Skeletal muscle cell (primary cell): ENCODE data around the gene CSNK1G2.
A peak's percentile ranks its signal among the peaks of the same experiment; 100 is the strongest.

Experiments
- DNase-seq: peaks from one replicate; pipeline ENCODE4 v3.0.0-alpha.2; 2010; ENCODE audit warnings: low read depth
- H3K4me3 ChIP-seq: 2 replicates; pipeline ENCODE4 v1.5.1; 2011; ENCODE audit warnings: low read depth, mild to moderate bottlenecking, control low read depth, low read length, moderate library complexity

Gene CSNK1G2

GRCh38 chr19:1942078-1942933, 1.3 kb downstream of the CSNK1G2 start:
- peak overlapping the region; percentile 79 for H3K4me3 ChIP-seq
- DNase-seq = no peak

- no peak for DNase-seq
- H3K4me3 ChIP-seq = peak overlapping the region; percentile 79
Observed at GRCh38 chr19:1942934-1943555, 2.1 kb downstream of the CSNK1G2 start.

- no peak overlapping the region for H3K4me3 ChIP-seq
- no peak for DNase-seq
Observed at GRCh38 chr19:1943661-1944087, 2.7 kb downstream of the CSNK1G2 start.

- H3K4me3 ChIP-seq = no peak overlapping the region
- no peak for DNase-seq
Observed at GRCh38 chr19:1944088-1944915, 3.3 kb downstream of the CSNK1G2 start.

- H3K4me3 ChIP-seq = no peak overlapping the region
- no peak for DNase-seq
Observed at GRCh38 chr19:1944916-1945561, 4.1 kb downstream of the CSNK1G2 start.

GRCh38 chr19:1945899-1946298, 4.9 kb downstream of the CSNK1G2 start:
- no peak for DNase-seq
- H3K4me3 ChIP-seq = no peak overlapping the region

GRCh38 chr19:1947651-1948209, 6.8 kb downstream of the CSNK1G2 start:
- no peak for DNase-seq
- no peak overlapping the region for H3K4me3 ChIP-seq

- DNase-seq = no peak
- no peak overlapping the region for H3K4me3 ChIP-seq
Observed at GRCh38 chr19:1949304-1950101, 8.5 kb downstream of the CSNK1G2 start.

- DNase-seq = no peak
Observed at GRCh38 chr19:1950640-1951039, 9.7 kb downstream of the CSNK1G2 start.

GRCh38 chr19:1952635-1953034, 11.7 kb downstream of the CSNK1G2 start:
- no peak overlapping the region for H3K4me3 ChIP-seq
- DNase-seq = no peak

More at GRCh38 chr19:1950640-1951039, 9.7 kb downstream of the CSNK1G2 start:
- no peak overlapping the region for H3K4me3 ChIP-seq

GRCh38 chr19:1953037-1953436, 12.1 kb downstream of the CSNK1G2 start:
- DNase-seq = no peak
- H3K4me3 ChIP-seq = no peak overlapping the region

GRCh38 chr19:1953441-1954094, 12.6 kb downstream of the CSNK1G2 start:
- no peak for DNase-seq
- H3K4me3 ChIP-seq = no peak overlapping the region

GRCh38 chr19:1954532-1954933, 13.6 kb downstream of the CSNK1G2 start:
- no peak overlapping the region for H3K4me3 ChIP-seq

GRCh38 chr19:1955171-1956121, 14.5 kb downstream of the CSNK1G2 start:
- no peak overlapping the region for H3K4me3 ChIP-seq
- no peak for DNase-seq

More at GRCh38 chr19:1954532-1954933, 13.6 kb downstream of the CSNK1G2 start:
- DNase-seq = no peak

GRCh38 chr19:1956122-1956494, 15.1 kb downstream of the CSNK1G2 start:
- DNase-seq = no peak
- no peak overlapping the region for H3K4me3 ChIP-seq

- DNase-seq = no peak
- no peak overlapping the region for H3K4me3 ChIP-seq
Observed at GRCh38 chr19:1956868-1957492, 16.0 kb downstream of the CSNK1G2 start.
